ENCODE results near the gene NPHP4.
A peak's percentile ranks its signal among the peaks of the same experiment; 100 is the strongest.

Gene NPHP4

GRCh38 chr1:5981009-5981380 lies 11.2 kb downstream of the NPHP4 start:
- no peak overlapping the region for H3K4me3 ChIP-seq (ENCODE audit: low read depth, low read length)
- TF ChIP-seq CTCF (conservative IDR thresholded peaks at IDR 0.05; ENCODE audit: low read depth, low read length), result no peak
- DNase-seq (ENCODE audit: low read depth), result no peak

GRCh38 chr1:5980314-5981008 lies 11.8 kb downstream of the NPHP4 start:
- DNase-seq (ENCODE audit: low read depth), result peak; percentile 56
- no peak overlapping the region for H3K4me3 ChIP-seq (ENCODE audit: low read depth, low read length)
- TF ChIP-seq CTCF (conservative IDR thresholded peaks at IDR 0.05; ENCODE audit: low read depth, low read length), result peak; percentile 40

GRCh38 chr1:5979536-5980313 lies 12.5 kb downstream of the NPHP4 start:
- no peak overlapping the region for H3K4me3 ChIP-seq (ENCODE audit: low read depth, low read length)
- TF ChIP-seq CTCF (conservative IDR thresholded peaks at IDR 0.05; ENCODE audit: low read depth, low read length), result no peak
- no peak for DNase-seq (ENCODE audit: low read depth)

- no peak for DNase-seq (ENCODE audit: low read depth)
- TF ChIP-seq CTCF (conservative IDR thresholded peaks at IDR 0.05; ENCODE audit: low read depth, low read length), result no peak
- no peak overlapping the region for H3K4me3 ChIP-seq (ENCODE audit: low read depth, low read length)
These were observed 13.8 kb downstream of the NPHP4 start for GRCh38 chr1:5978452-5978851.

GRCh38 chr1:5977494-5978444 lies 14.5 kb downstream of the NPHP4 start:
- TF ChIP-seq CTCF (conservative IDR thresholded peaks at IDR 0.05; ENCODE audit: low read depth, low read length), result no peak
- H3K4me3 ChIP-seq (ENCODE audit: low read depth, low read length), result no peak overlapping the region
- DNase-seq (ENCODE audit: low read depth), result no peak

- no peak for DNase-seq (ENCODE audit: low read depth)
- no peak overlapping the region for H3K4me3 ChIP-seq (ENCODE audit: low read depth, low read length)
- no peak for TF ChIP-seq CTCF (conservative IDR thresholded peaks at IDR 0.05; ENCODE audit: low read depth, low read length)
These were observed 15.3 kb downstream of the NPHP4 start for GRCh38 chr1:5976726-5977493.
